Breast epithelium (tissue), 3 donors: Measurements from ENCODE around the gene ECEL1.

Source experiments
- CTCF ChIP-seq, 3 donors: fragments of 450-650 bp; IDR thresholded peaks; one replicate each; pipeline ENCODE4 v1.5.1; 2016 to 2017; ENCODE audit warnings: antibody characterized with exemption in 3 of 3, mild to moderate bottlenecking in 3 of 3, moderate library complexity in 3 of 3
- POLR2AphosphoS5 ChIP-seq, 3 donors: sonication (generic); formaldehyde crosslinking; IDR thresholded peaks; one replicate each; pipeline ENCODE4 v1.6.1; 2017; ENCODE audit warnings: antibody characterized with exemption in 3 of 3

- TF ChIP-seq CTCF (IDR thresholded peaks at IDR 0.05) (no peak), POLR2AphosphoS5 (IDR thresholded peaks at IDR 0.05) (no peak)
Observed at GRCh38 chr2:232515639-232516038, 28.0 kb upstream of the ECEL1 start.
